NCI-H1417 (cell line): ENCODE measurements around the gene SGCE.

Experiments
- DNase-seq, 3 experiments: peaks; one replicate each; lab custom pipeline; 2025; lab: John Stamatoyannopoulos, UW

The SGCE gene

DNA sequence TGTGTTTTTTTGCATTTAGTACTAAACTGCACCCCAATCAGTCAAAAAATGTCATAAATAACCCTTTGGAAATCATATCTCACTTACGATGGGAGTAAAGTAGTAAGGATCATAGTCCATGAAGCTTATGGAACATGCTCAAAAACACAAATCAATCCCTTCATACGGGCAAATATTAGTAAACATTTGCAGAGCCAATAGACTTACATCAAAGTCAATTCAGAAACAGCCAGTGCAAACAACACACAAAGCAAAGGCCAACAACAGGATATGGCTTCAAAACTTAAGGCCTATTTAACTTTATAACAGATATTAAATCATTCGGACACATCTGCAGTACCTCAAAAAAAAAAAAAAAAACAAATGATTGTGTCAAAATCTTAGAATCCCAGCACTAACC is 32.1 kb downstream of the SGCE start:
- peak in 2 of 3 experiments; percentile 28 to 69 for DNase-seq

DNA sequence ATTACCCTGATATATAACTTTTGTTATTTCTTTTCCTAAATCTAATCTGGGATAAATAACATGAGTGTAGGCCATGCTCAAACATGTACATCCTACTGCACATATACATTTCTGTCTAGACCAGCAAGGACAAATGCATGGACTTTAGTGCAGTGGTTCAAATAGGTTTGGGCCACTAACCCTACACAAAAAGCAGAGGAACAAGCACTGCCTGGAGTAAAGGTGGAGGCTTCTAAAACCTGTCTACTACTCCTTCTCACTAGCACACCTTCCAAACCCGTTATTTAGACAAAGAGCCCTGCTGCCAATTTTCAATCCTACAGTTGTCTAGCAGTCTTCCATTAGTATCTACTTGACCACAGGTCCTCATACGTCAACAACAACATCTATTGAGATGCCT is 34.8 kb downstream of the SGCE start:
- DNase-seq = no peak

- peak in 1 of 3 experiments; percentile 39 for DNase-seq
These were observed 35.2 kb downstream of the SGCE start for GRCh38 chr7:94620703-94621118.

DNA sequence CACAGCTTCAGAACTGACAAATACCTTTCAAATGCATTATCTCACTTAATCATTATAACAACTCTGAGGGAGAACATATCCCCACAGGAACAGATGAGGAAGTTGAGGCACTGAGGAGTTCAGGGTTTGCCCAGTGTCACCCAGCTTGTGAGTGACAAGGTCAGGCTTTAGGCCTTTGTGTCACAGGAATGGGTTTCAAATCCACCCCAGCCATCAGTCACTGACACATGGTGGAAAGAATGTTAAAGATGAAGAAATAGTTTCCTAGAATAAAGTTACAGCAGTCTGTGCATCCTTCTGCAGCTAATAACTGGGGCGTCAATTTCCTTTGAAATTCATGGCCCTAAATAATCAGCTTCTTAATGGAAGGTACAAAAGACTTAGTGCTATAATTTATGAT is 37.8 kb downstream of the SGCE start:
- no peak for DNase-seq

GRCh38 chr7:94616855-94617254 is 39.1 kb downstream of the SGCE start:
- DNase-seq = no peak

GRCh38 chr7:94615666-94616065 is 40.3 kb downstream of the SGCE start:
- no peak for DNase-seq

DNA sequence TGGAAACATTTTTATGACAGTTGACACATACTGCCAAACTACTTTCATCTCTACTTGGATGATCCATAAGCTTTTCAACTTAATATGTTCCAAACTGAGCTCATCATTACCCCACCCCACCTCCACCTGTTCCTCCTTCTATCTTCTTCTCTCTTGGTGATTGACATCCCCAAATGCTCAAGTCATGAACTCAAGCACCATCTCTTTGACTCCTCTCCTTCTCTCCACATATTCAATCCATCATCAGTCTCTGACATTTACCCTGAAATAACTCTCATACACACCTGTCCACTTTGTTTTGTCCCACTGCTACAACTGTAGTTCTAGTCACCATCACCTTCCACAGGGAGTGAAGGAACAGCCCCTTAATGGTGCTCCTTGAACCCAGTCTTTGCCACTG is 43.3 kb downstream of the SGCE start:
- no peak for DNase-seq

- DNase-seq = no peak
These were observed 43.7 kb downstream of the SGCE start for GRCh38 chr7:94612253-94612652.

GRCh38 chr7:94609561-94609960 is 46.4 kb downstream of the SGCE start:
- DNase-seq = no peak

DNA sequence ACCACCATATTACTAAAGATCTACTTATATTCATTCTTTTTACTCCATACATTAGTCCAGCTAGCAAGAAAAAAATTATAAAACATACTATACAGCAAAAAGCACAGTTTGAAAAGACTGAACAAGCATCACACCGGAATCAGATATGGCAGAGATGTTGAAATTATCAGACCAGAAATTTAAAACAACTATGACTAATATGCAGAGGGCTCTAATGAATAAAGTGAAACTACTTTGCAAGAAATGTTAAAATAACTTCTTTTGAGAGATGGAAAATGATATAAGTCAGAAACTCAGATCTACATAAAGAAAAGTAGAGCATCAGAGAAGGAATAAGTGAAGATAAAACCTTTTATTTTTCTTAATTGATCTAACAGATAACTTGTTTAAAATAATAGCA is 50.9 kb downstream of the SGCE start:
- no peak for DNase-seq

GRCh38 chr7:94602181-94602580 is 53.8 kb downstream of the SGCE start:
- no peak for DNase-seq

GRCh38 chr7:94600267-94600666 is 55.7 kb downstream of the SGCE start:
- peak in 1 of 3 experiments; percentile 14 for DNase-seq

GRCh38 chr7:94595717-94596116 is 60.2 kb downstream of the SGCE start:
- DNase-seq = peak in 1 of 3 experiments; percentile 25

DNA sequence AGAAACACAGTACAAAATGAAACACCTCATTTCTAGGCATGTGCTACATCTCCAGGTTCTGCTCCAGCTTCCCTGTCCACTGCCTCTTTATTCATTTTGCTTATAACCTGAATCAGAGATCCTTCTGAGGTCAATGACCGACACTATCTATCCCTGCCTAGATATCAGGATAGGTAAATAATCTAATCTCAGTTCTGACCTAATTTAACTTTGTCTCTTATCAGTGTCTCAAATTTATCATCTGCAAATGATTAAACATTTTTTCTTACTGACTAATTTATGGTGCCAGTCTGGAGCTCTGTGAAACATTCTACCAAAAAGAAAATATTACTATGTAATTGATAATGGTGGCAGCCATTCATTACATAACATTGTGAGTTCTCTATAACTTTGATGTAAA is 61.1 kb downstream of the SGCE start:
- DNase-seq = no peak

DNA sequence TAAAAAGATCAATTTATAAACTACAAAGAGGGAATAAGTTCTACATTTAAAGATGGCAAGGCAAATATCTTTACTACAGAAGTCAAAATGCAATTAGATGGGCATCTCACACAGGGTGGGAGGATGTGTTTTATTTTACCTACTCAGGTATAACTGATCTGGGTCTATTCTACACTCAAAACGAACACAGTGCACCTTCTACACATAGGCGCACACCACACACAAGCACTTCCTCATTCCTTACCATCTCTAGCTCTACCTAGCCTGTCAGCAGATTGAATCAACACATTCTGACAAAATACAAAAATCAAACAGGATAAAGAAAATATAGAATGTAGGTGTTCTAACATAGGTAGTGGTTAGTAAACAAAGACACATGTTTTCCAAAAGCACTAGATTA is 64.8 kb downstream of the SGCE start:
- no peak for DNase-seq

- no peak for DNase-seq
These were observed 65.3 kb downstream of the SGCE start for GRCh38 chr7:94590526-94591162.

DNA sequence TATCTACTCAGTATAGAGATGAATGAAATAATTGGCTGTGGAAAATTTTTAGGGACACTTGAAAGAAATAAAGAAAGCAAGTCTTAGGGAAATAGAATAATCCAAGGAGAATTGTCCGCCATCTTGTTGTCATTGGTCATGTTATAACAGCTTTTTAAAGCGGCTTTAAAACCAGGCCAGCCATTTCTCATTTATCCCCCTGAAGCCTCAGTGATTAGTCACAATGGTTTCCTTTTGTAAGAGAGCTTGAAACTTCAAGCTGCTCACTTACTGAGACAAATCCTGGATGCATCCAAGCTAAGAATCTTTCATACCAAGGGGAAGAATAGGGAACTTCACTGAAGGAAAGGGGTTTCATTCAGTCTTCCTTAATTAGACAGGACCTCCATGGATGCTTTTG is 67.9 kb downstream of the SGCE start:
- DNase-seq = no peak

GRCh38 chr7:94584113-94584512 is 71.8 kb downstream of the SGCE start:
- DNase-seq = no peak

- peak in 1 of 3 experiments; percentile 46 for DNase-seq
These were observed 75.3 kb downstream of the SGCE start for GRCh38 chr7:94580601-94581000.

GRCh38 chr7:94579470-94579869 is 76.5 kb downstream of the SGCE start:
- DNase-seq = no peak

DNA sequence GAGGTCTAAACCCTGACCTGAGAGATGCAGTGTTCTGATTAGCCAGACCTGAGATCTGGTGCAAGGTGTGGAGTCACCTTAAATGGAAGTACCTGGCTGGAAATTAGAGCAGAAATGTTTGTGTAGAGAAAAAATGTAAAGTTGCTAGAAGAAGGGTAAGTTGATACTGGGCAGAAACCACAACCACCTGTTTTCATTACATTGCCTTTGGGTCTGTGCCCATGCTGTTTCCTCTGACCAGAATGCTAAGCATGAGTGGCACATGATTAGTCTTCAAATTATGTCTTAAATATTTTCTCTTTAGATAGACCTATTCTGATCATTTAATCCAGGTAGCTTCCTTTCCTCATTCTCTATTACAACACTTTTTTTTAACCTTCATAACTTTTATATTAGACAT is 77.3 kb downstream of the SGCE start:
- no peak for DNase-seq

DNA sequence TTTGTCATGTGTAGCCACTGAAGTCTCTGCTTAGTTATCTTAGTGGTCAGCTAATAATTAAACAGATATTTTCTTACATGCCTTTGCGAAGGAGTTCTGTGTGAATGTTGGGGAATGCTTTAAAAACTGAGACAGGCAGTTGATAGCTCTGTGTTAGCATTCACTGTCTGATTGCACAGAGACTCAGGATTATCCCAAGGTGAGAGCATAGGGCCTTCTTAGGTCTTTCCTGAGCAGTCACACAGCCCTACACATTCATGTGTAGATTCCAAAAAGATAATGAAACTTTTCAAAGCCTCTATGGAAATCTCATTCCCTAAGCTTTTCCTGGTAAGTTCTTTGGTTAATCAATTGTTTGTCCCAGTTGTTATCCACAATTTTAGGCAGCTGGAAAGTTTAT is 78.6 kb downstream of the SGCE start:
- DNase-seq = no peak

- DNase-seq = no peak
These were observed 79.6 kb downstream of the SGCE start for GRCh38 chr7:94576316-94576715.

DNA sequence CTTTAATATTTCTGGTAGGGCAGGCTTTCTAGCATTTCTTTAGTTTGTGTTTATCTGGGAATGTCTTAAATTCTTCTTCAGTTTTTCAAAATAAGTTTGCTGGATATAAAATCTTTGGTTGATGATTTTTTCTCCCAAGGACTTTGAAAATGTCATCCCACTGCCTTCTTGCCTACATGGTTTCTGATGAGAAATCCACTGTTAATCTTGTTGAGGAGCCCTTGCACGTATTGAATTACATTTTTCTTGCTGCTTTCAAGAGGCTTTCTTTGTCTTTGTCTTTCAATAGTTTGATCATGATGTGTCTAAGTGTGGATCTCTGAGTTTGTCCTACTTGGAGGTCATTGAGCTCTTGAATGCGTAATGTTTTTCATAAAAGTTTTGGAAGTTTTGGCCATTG is 80.3 kb downstream of the SGCE start:
- DNase-seq = no peak

- DNase-seq = no peak
These were observed 84.1 kb downstream of the SGCE start for GRCh38 chr7:94571816-94572215.
